B cell (primary cell): ENCODE measurements around the gene AFDN.

Source experiments
- EZH2 ChIP-seq: IDR thresholded peaks from 2 replicates; pipeline ENCODE4 v1.6.1; 2012; ENCODE audit warnings: borderline replicate concordance, low read depth, mild to moderate bottlenecking, moderate library complexity, low read length; ENCODE audit not compliant: insufficient read depth, poor library complexity, severe bottlenecking
- TF ChIP-seq, protein P1 (sequence below): fragments of 200-600 bp; IDR thresholded peaks from one replicate; pipeline ENCODE4 v1.8.0; 2022; ENCODE audit warnings: antibody characterized with exemption, mild to moderate bottlenecking

DNA sequence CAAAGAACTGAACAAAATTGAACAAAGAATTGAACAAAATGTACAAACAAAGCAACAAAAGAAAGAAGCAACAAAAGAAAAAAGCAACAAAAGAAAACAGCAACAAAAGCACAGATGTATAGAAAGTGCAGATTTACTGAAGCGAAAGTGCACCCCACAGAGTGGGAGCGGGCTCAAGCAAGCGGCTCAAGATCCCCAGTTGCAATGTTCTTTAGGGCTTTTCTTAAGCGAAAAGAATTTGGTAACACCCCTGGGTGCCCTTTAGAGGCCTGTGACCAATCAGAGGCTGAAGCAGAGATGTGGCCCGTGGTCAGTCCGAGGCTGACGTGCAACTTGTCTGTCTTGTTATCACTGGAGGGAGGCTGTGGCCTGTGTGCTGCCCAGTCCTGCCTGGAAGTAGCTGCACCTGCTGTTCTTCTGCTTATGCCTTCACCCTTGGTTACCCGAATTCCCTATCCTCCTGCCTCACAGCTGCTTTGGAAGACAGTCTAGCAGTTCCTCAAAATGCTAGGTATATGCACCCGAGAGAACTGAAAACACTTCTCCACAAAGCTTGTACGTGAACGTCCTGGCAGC lies 157.5 kb downstream of the AFDN start:
- TF ChIP-seq, protein P1, sequence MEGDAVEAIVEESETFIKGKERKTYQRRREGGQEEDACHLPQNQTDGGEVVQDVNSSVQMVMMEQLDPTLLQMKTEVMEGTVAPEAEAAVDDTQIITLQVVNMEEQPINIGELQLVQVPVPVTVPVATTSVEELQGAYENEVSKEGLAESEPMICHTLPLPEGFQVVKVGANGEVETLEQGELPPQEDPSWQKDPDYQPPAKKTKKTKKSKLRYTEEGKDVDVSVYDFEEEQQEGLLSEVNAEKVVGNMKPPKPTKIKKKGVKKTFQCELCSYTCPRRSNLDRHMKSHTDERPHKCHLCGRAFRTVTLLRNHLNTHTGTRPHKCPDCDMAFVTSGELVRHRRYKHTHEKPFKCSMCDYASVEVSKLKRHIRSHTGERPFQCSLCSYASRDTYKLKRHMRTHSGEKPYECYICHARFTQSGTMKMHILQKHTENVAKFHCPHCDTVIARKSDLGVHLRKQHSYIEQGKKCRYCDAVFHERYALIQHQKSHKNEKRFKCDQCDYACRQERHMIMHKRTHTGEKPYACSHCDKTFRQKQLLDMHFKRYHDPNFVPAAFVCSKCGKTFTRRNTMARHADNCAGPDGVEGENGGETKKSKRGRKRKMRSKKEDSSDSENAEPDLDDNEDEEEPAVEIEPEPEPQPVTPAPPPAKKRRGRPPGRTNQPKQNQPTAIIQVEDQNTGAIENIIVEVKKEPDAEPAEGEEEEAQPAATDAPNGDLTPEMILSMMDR = no peak
- TF ChIP-seq EZH2 = no peak
